Calu3 (cell line): ENCODE measurements around the gene PUM1. TPM values are rescaled to one million over a fixed set of nuclear protein-coding genes. Genes with fewer than 3 reads are reported as not detected.

Source experiments
- BruUV-seq: library from RNA; stranded (reverse); fragments of 400-500 nt; replicated peaks from 2 replicates; lab custom pipeline; 2021; lab: Mats Ljungman, UMichigan
- CTCF ChIA-PET: fragments of 300-600 bp; sonication (Branson Sonifier 250); formaldehyde crosslinking; loops from one replicate; lab custom pipeline; 2022; ENCODE audit warnings: antibody characterized with exemption; lab: Charles Lee
- DNase-seq: peaks from one replicate; pipeline ENCODE4 v3.0.0; 2022
- H3K27ac Mint-ChIP-seq: one replicate; pipeline ENCODE4 v1.8.0; 2022; ENCODE audit warnings: mixed read lengths; ENCODE audit not compliant: unreplicated experiment
- H3K27me3 Mint-ChIP-seq: one replicate; pipeline ENCODE4 v1.8.0; 2022; ENCODE audit warnings: mixed read lengths; ENCODE audit not compliant: unreplicated experiment
- H3K36me3 Mint-ChIP-seq: one replicate; pipeline ENCODE4 v1.8.0; 2022; ENCODE audit warnings: mild to moderate bottlenecking, moderate library complexity, mixed read lengths; ENCODE audit not compliant: insufficient read depth, unreplicated experiment
- H3K4me1 Mint-ChIP-seq: one replicate; pipeline ENCODE4 v1.8.0; 2022; ENCODE audit warnings: mild to moderate bottlenecking, low read depth, mixed read lengths; ENCODE audit not compliant: unreplicated experiment
- H3K4me3 Mint-ChIP-seq: one replicate; pipeline ENCODE4 v1.8.0; 2022; ENCODE audit warnings: mild to moderate bottlenecking, low read depth, moderate library complexity, mixed read lengths; ENCODE audit not compliant: unreplicated experiment
- H3K9me3 Mint-ChIP-seq: one replicate; pipeline ENCODE4 v1.8.0; 2022; ENCODE audit warnings: low read depth, mixed read lengths; ENCODE audit not compliant: unreplicated experiment
- intact Hi-C: fragments of 100-400 bp; cut with micrococcal nuclease; formaldehyde crosslinking; loops from one replicate; pipeline ENCODE4 v1.10.0; 2022; ENCODE audit not compliant: unreplicated experiment
- total RNA-seq: library from RNA; stranded (reverse); gene quantifications from 2 replicates; pipeline ENCODE4 v1.2.3, GENCODE V29; 2022
- TF ChIP-seq, protein P1 (sequence below): fragments of 200-600 bp; IDR thresholded peaks from one replicate; pipeline ENCODE4 v1.8.0; 2022; ENCODE audit warnings: antibody characterized with exemption; ENCODE audit not compliant: unreplicated experiment

The PUM1 gene
- total RNA-seq, 1 experiment from 2014 or later = 163 TPM

DNA sequence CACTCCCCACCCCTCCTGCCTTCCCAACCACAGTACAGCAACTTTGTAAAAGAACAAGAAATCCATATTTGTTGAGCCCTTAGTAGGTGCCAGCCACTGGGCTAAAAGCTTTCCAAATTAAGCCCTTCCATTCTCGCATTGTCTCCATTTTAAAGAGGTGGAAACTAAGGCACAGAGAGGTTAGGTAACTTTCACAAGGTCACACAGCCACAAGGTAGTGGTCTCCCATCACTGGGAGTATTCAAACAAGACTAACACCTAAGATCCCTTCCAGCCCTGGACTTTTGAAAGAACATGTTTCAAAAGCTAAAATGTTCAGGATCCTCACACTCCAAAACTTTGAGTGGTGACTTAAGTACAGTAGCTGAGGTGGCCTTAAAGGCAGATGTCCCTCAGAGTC is 160.1 kb downstream of the PUM1 start:
- H3K9me3 Mint-ChIP-seq = no peaks in the 10 kb centered on the region
- CTCF ChIA-PET = no interaction called here
- intact Hi-C loops = no loop called here
- no TSS peak for BruUV-seq
- peaks cover 28% of the 10 kb centered on the region for H3K36me3 Mint-ChIP-seq
- TF ChIP-seq, protein P1, sequence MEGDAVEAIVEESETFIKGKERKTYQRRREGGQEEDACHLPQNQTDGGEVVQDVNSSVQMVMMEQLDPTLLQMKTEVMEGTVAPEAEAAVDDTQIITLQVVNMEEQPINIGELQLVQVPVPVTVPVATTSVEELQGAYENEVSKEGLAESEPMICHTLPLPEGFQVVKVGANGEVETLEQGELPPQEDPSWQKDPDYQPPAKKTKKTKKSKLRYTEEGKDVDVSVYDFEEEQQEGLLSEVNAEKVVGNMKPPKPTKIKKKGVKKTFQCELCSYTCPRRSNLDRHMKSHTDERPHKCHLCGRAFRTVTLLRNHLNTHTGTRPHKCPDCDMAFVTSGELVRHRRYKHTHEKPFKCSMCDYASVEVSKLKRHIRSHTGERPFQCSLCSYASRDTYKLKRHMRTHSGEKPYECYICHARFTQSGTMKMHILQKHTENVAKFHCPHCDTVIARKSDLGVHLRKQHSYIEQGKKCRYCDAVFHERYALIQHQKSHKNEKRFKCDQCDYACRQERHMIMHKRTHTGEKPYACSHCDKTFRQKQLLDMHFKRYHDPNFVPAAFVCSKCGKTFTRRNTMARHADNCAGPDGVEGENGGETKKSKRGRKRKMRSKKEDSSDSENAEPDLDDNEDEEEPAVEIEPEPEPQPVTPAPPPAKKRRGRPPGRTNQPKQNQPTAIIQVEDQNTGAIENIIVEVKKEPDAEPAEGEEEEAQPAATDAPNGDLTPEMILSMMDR = no peak
- H3K4me3 Mint-ChIP-seq = no peak overlapping the region
- H3K4me1 Mint-ChIP-seq = peaks cover 15% of the 10 kb centered on the region
- no peak overlapping the region for H3K27ac Mint-ChIP-seq
- H3K27me3 Mint-ChIP-seq = peaks cover 8% of the 10 kb centered on the region
- no peak for DNase-seq

DNA sequence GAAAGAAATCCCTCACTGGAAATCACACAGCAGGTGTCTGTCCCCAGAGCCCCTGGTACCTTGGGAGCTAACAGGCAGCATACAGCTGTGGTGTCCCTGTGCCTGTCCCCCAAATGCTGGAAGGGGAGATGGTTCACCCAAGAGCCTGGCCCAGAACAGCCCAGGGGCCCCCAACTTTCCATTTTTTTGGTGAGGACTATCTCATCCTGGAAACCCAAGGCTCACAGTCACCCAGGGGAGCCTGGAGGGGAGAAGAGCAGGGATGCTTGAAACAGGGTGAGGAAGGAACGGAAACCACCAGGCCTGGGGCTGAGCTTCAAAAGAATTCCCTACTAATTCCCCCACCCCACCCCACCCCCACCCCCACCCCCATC is 160.6 kb downstream of the PUM1 start:
- TF ChIP-seq, protein P1 = no peak
- H3K9me3 Mint-ChIP-seq = no peaks in the 10 kb centered on the region
- no peak for DNase-seq
- no TSS peak for BruUV-seq
- H3K27me3 Mint-ChIP-seq = peaks cover 8% of the 10 kb centered on the region
- peaks cover 23% of the 10 kb centered on the region for H3K36me3 Mint-ChIP-seq
- CTCF ChIA-PET = interaction anchor here (0.6 to 1.0 kb wide), 2 partner anchors 13 to 36 kb away, joined by 3 read pairs; no protein-coding TSS in a partner anchor
- no peak overlapping the region for H3K27ac Mint-ChIP-seq
- H3K4me1 Mint-ChIP-seq = peaks cover 10% of the 10 kb centered on the region
- no peak overlapping the region for H3K4me3 Mint-ChIP-seq
- intact Hi-C loops = no loop called here

DNA sequence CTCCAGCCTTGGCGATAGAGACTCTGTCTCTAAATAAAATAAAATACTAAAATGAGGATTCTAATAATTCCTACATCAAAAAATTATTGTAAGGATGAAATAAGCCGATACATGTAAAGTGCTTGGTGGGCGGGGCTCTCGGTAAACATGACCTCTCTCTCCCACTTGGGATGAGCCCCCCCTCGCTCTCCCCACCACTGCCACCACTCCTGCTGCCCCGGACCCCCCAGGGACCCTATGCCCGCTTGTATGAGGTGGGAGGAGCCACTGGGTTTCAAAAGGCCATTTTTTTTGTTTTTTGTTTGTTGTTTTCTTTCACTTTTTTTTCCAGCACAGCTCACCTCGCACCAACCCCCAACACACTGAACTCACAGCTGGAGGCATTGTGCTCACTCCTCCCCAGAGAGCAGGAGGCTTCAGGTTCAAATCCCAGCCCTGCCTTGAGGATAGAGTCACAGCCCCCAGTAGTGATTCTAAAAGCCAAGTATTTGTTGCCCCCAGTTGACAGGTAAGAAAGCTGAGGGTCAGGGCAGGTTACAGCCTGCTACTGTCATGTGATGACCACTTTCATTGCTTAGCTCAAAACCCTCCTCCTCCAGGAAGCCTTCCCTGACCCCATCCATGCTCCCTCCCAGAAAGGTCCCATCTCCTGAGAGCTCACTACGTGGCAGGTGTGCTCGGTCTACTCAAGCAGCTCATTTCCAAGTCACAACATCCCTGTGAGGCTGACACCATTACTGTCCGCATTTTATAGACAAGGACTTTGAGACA is 161.1 kb downstream of the PUM1 start:
- CTCF ChIA-PET = interaction anchor here (0.6 to 1.0 kb wide), 2 partner anchors 12 to 35 kb away, joined by 3 read pairs; no protein-coding TSS in a partner anchor
- H3K4me1 Mint-ChIP-seq = peaks cover 4% of the 10 kb centered on the region
- no peak for DNase-seq
- peaks cover 8% of the 10 kb centered on the region for H3K27me3 Mint-ChIP-seq
- H3K27ac Mint-ChIP-seq = no peak overlapping the region
- TF ChIP-seq, protein P1 = no peak
- no TSS peak for BruUV-seq
- no peaks in the 10 kb centered on the region for H3K9me3 Mint-ChIP-seq
- no peak overlapping the region for H3K4me3 Mint-ChIP-seq
- peaks cover 17% of the 10 kb centered on the region for H3K36me3 Mint-ChIP-seq
- intact Hi-C loops = no loop called here

GRCh38 chr1:30903343-30904034 is 162.0 kb downstream of the PUM1 start:
- Mint-ChIP-seq H3K9me3 (no peaks in the 10 kb centered on the region), H3K4me3 (no peak overlapping the region), H3K27ac (no peak overlapping the region), H3K27me3 (peaks cover 8% of the 10 kb centered on the region), H3K36me3 (peaks cover 11% of the 10 kb centered on the region), H3K4me1 (no peaks in the 10 kb centered on the region)
- TF ChIP-seq, protein P1 = no peak
- BruUV-seq = no TSS peak
- intact Hi-C loops = no loop called here
- DNase-seq = no peak
- CTCF ChIA-PET = no interaction called here
